Inflammatory macrophage treated with lipopolysaccharide for 1 hour (primary cell): ENCODE results near the gene WIPF2.
"Not testable (repeated sequence)": the region's sequence is repeated elsewhere in the genome, so short reads cannot be mapped to it uniquely, and the experiment has no call there.

Experiments used
- DNase-seq, 2 donors: peaks; one replicate each; pipeline ENCODE4 v3.0.0-alpha.2; 2020 to 2022

WIPF2 gene

DNA sequence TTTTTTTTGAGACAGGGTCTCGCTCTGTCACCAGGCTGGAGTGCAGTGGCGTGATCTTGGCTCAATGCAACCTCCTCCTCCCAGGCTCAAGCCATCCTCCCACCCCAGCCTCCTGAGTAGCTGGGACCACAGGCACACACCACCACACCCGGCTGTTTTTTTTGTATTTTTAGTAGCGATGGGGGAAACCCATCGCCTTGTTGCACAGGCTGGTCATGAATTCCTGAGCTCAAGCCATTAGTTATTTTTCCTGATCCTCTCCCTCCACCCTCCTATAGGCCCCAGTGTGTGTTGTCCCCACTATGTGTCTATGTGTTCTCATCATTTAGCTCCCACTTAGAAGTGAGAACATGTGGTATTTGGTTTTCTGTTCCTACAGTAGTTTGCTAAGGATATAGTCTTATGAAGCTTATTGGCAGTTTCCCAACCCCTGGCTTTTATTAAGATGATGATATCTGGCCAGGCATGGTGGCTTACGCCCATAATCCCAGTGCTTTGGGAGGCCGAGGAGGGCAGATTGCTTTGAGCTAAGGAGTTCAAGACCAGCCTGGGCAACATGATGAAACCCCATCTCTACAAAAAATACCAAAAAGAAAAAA lies 80.2 kb downstream of the WIPF2 start:
- DNase-seq = not testable (repeated sequence)

DNA sequence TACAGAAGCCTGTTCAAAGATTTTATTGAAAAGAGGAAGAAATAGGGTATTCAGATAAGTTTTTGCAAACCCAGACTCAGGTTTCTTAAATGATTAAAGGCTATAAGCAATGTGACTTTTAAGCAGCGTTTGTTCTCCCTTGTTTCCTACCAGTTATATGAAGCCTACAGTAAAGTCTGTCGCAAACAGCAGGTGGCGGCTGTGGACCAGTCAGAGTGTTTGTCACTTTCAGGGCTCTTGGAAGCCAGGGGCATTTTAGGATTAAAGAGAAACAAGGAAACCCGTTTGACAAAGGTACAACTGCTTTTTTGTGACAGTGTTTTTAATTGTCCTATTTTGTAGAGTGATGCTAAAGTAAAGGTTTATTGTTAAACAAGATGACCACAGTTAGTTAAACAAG lies 82.2 kb downstream of the WIPF2 start:
- no peak for DNase-seq

DNA sequence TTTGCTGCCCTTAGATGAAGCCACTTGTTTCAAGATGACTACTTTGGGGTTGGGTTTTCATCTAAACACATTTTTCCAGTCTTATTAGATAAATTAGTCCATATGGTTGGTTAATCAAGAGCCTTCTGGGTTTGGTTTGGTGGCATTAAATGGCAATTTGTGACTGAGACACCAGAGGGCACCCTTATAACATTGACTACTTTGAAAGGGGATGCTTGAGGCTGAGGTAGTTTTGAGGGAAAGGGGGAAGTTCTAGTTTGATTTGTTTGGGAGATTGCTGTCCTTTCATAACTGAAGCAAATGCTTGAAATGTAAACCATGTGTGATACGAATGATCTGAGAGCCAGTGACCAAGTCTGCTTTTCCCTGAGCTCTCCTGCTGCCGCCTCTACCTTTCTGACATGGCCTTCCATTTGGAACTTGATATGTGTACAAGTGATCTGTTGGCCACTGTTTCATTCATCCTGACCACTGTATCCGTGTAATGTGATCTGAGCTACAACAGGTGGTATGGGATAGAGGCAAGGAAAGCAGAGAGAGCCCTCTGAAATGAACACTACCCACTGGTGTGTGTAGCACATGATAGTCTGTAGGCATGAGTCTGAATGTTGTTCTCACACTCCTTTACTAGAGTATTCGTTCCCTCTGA lies 84.0 kb downstream of the WIPF2 start:
- peak; percentile 74 to 95 for DNase-seq

DNA sequence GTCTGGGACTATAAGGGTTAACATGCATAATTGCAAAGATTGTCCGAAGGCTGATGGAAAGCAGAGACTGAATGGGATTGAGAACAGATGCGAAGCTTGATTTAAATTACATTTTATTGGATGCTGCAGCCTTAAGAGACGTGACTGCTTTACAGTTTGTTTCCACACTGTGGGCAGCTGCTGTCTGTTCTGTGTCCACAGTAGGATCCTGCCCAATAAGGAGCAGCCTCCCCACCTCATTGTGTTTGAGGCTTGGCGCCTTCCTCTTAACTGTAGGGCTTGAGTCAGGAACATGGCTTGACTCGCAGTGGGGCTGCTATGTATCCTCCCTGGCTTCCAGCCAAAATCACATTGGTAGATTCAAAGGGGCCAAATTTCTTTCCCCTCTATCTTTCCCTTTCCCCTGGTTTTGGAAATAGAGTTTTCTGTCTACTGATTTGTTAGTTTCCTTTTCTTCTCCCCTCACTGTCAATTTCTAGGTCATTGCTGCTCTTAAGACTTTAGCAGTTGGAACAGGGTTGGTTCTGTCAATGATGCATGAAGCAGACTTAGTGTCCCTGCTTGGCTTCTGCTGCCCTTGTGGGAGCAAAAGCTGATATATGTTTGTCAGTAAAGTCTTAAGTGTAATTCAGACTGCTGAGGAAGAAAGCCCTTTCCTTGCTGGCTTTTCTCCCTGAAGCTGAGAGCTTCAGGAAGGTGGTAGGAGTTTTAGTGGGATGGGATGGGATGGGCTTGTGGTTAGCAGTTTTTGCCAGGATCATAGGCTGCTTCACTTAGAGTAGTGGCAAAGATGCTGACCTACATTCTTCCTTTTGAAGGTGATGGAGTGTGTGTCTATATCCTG lies 84.8 kb downstream of the WIPF2 start:
- no peak for DNase-seq

DNA sequence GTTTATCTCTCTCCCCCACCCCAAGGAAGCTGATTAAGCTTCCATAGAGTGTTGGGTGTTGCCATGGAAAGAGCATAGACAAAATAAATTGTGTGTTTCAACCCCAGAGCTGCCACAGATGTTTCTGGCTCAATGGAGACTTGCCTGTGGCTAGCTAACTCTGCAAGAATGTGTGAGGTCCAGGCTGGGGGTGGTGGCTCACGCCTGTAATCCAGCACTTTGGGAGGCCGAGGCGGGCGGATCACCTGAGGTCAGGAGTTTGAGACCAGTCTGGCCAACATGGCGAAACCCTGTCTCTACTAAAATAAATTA lies 85.4 kb downstream of the WIPF2 start:
- DNase-seq = not testable (repeated sequence)

DNA sequence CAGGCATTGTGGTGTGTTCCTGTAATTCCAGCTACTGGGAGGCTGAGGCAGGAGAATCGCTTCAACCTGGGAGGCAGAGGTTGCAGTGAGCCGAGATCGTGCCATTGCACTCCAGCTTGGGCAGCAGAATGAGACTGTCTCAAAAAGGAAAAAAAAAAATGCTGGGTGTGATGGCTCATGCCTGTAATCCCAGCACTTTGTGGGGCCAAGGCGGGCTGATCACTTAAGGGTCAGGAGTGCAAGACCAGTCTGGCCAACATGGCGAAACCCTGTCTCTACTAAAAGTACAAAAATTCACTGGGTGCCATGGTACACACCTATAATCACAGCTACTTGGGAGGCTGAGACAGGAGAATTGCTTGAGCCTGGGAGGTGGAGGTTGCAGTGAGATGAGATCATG lies 85.8 kb downstream of the WIPF2 start:
- DNase-seq = not testable (repeated sequence)

DNA sequence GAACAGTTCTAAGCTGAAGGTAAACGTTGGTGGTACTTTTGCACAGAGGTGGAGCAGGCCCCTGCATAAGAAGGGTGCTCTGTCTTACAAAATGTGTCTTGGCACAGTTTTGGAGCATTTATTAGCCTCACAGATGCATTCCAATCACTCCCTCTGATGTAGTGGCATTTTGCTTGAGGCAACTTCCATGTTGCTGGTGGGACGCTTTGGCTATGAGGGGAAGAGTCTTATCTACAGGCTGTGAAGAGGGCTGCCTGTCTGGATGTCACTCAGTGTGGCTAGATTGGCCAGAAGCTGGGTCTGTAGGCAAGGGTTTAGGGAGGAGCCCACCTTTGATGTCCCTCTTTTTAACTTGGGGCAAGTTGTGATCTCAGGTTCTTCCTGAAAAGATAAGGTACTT lies 87.3 kb downstream of the WIPF2 start:
- DNase-seq = no peak

DNA sequence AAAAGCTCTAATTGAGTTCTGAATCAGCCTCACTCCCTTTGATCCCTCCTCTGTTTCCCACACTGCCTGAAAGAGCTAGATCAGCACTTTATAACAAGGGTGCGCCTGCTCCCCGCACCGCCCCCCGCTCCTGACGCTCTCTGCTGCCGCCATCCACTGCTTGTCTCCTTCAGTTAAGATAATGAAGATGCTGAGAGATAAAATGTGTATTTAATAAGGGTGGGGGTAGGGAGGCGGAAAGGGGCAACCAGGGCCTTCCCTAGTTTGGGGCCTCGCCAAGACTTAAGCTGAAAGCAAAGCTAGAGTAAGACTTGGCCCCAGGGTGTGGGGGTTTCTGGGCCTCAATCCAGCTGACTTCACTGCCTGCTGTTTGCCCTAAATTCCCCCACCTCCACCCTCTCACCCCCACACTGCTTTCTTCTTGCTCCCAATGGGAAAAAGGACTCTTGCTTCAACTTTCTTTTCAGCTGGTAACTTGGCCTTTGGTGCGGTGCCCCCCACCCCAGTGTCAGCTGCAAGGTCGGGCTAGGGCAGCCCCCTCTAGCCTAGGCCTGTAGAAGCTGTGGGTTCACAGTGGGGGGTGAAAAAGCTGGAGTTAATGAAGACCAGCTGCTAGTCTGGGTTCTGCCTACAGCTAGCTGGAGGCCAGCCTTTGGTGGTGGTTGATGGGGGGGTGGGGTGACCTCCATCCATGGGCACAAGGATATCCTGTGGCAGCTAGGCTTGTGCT lies 88.1 kb downstream of the WIPF2 start:
- peak; percentile 72 to 91 for DNase-seq

DNA sequence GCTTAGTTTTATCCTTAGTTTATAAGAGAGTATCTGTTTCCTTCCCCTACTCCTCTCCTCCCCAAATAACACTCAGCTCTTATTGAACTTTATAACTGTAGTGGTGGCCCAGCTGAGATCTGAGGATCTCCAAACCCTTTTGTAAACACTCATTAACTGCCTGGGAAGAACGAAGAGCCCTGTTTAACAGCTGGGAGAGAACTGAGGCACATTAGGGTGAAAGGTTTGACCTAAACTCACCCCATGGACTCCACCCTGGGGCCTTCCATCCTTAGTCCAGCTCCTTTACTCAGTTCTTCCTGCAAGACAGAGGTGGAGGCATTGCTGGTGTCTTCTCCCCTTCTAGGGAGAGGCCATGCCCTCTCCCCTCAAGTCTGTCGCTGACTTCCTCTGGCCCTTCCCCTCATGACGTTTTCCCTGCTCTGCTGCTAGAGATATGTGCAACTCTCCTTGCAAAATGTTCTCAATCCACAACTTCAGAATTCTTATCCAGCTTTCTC lies 88.7 kb downstream of the WIPF2 start:
- peak; percentile 73 to 81 for DNase-seq

DNA sequence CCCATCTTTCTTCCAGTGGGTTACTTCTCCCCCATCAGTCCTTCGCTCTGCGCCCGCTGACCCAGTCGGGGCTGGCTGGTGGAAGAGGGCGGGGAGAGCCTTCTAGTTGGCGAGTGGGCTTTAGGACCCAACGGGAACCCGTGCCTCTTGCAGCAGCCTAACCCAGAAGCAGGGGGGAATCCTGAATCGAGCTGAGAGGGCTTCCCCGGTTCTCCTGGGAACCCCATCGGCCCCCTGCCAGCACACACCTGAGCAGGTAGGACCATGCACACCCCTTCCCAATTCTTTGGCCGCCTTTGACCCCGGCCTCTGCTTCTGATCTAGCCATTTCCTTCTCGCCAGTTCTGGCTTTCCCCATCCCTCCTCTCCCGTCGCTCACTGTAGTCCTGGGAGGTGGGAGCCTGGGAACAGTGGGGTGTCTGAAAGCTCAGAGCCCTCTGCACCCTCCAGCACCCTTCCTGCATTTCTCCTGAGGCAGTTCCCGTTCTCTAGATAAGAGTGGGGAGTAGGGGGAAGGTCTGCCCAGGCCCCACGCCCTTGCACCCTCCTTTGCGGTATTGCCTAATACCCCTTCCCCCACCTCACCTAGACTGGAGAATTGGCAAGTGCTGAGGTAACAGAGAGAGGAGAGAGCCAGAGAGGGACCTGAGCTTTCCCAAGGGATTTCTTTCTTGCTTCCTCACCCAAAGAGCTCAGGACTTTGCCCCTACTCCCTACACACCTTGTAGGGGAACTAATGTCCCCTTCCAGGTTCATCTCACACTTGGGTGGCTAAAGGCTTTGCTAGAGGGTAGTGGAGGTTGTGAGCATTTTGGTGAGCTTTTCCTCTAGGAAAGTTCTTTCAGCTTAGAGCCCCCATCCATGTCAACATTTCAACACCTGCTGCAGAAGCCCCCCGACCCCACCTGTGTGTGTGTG lies 90.2 kb downstream of the WIPF2 start, which contains the start of gene RARA:
TSS of gene RARA (plus strand) at position 150 of the 918 bp plus-strand sequence. CDS start 22,039 bp downstream, outside the sequence.
- DNase-seq = no peak

DNA sequence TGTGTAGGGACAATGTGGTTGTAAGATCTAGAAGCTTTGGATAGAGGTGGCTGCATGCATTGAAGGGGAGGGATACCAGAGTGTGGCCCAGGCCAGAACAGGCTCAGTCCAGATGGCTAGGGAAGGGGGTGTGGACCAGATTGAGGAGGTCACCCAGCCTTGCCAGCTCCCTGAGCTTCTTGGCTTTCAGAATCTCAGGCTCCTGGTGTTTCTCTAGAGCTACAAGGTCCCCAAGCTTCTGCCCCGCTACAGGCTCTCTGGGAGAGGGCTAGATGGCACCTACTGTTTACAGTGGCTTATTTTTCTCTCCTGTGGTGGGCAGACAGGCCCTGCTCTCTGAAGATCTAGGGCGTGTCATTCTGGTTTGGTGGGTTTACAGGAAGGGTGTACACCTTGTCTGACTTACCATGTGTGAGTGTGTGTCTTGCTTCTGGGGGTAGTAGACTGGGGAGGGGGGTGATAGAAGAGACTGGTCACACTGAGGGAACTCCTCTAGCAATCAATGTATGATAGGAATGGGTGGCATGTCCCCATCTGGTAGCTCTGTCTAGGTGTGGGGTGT lies 90.9 kb downstream of the WIPF2 start:
- DNase-seq = no peak

DNA sequence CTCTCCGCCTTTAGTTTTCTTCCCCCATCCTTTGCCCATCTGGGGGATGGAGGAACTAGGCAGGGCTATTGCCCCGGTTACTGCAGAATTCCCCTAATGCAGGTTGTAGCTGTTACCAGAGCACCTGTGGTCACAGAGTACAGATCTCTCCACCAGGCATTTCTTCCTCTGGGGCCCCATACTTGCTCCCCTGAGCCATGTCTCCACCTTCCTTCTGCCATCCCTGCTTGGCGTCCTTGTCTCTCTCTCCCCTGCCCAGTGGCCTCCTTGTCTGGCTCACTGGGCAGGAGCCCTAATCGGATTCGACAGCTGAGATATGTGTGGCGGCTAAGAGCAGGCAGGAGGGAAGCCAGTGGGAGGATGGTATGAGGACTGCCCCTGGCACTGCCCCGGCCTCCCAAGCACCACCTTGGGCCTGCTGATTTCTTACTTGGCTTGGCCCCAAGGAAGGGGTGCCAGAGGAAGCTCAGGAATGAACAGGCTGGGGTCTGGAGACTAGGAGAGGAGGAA lies 91.8 kb downstream of the WIPF2 start:
- no peak for DNase-seq

DNA sequence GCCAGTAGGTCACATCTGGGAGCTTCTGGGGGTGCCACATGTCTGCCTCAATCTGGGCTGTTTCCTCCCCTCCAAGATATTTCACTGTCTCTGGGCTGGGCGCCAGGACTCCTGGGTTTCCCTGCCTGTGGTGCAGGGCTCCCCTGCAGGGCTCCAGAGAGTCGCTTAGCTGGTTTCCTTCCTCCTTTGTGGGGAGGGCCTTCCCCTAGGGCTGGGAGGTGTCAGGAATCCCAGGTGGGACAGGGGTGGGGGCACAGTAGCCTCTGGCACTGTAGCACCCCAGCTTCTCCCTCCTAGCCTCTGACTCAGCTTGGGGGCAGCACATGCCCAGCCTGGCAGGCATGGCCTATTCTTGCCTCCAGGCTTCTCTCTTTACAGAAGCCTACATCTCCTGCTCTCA lies 92.5 kb downstream of the WIPF2 start:
- DNase-seq = no peak

DNA sequence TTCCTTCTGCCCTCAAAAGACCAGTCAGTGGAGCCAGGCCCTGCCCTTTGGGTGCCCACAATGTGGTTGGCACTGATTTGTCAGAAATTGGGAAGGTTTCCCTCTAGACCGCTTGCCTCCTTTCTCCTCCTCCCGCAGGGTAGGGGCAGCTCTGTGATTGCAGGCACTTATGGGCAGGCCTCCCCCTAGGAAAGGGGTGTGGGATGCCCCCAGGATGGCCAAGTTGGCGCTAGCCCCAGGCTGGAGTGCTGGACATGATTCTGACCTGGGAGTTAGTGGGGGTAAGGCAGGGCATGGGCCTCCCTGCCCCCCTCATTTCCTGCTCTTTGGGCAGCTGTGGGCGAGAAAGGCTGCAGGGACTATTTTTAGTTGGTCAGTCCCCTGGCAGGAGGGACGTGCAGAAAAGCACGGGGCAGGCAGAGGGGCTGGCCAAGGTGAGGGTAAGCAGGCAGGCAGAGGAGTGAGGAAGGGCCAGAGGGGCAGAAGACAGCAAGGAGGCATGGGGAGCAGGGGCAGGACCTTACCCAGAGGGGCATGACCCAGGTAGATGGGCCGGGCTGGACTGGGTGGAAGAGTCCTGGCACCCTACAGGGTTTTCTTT lies 93.1 kb downstream of the WIPF2 start:
- DNase-seq = no peak

DNA sequence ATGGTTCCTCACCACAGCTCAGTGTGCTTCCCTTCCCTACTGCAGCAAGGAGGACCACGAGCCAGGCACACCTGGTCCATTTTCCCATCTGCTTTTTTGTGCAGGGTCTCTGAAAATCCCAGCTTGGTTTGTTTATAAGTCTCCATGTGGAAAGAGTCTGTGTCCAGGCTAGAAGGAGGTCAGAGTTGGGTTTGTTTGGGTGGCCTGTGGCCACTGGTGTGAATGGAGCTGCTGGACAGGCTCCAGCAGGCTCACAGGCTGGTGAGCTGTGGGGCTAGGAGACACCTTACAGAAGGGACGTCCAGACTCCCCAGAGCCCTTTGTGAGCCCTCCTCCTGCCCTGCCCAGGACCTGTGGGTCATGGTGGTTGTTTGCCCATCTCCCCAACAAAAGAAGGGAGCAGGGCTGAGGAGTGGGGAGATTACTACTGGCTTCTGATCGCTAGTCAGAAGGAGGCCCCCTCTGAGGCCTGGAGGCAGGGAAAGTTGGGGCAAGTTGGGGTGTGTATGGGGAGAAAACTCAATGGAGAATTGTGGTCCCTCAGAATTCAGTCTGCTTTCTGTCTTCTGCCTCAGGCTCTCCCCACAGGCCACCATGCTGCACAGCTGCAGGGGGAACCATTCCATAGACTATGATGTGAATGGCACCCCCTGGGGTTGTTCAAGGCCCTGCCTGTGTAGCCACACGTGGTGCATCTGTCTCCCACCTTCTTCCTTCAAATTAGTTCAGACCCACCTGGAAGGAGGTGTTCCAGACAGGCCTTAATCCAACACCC lies 94.0 kb downstream of the WIPF2 start:
- DNase-seq = no peak

DNA sequence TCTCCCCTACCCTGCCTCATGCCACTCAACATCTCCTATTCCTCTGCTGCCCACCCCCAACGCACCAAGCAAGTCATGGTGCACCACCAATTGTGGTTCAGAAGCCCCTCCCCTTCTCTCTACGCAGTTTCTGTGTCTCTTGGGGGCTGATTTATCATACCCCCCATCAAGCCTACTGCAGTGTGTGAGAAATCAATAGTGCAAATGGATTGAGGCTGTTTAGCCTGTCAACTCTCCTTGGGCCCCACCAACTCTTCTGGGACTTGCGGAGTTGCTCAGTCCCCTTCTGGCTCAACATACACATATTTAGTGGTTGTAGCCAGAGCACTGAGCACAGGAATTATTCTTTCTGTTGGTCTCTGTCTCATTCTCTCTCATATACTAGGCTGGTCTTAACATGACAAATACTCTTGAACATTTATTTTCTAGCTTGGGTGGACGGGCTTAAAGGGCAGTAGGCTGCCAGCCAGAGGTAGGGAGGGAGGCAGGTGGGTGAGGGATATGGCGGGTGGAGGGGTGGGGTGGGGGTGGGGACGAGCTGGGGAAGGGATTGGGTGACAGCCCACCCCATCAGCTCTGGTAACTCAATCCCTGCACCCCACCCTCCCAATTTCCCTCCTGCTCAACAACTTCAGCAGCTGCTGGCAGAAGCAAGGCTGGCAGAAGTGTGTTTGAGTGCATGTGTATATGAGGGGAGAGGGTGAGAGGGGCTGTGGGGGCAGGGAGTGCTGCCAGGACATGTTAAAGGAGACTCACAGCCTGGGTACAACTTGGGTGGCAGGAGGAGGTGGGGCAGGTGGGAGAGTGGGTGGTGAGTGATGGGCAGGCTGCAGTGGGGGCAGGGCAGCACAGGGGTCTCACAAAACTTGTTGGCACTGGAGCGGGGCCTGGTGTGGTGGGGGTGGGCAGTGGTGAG lies 94.8 kb downstream of the WIPF2 start:
- DNase-seq = no peak

DNA sequence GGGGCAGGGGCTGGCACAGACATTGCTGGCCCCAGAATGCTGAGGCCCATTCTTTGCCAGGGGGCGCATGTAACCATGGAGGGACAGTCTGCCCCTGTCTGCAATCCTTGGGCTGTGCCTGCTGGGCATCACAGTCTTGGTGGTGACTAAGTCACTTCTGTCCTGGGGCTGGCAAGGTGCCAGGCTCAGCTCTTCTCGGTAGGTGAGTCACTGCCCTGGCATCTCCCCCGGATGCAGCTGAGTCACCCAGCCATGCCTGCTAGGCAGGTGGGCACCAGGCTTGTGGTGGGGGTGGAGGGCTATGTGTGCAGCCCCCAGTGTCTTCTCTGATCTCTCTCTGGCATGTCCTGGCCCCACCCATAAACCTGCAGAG lies 95.5 kb downstream of the WIPF2 start:
- DNase-seq = peak; percentile 85 to 87

DNA sequence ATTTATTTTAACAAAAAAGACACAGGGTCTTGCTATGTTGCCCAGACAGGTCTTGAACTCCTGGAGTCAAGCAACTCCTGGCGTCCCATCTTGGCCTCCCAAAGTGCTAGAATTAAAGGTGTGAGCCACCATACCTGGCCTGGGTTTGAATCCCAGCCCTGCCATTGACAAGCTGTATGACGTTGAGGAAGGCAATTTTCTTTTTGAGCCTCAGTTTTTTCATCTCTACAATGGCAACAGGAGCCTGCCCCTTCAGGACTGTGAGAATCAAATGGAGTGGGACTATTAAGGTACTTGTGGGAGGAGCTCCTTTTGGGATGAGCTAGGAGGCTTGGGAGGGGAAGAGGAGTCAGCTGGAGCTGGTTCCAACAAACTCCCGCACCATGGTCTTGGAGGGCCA lies 96.1 kb downstream of the WIPF2 start:
- no peak for DNase-seq
